Spleen (tissue), 3 donors: ENCODE measurements around the gene RC3H1.

Source experiments
- POLR2A ChIP-seq, 3 donors: fragments of 450-650 bp; IDR thresholded peaks; one replicate each; pipeline ENCODE4 v1.5.1; 2017; ENCODE audit warnings: antibody characterized with exemption in 3 of 3, mild to moderate bottlenecking in 1 of 3
- POLR2AphosphoS5 ChIP-seq, 3 donors: sonication (generic); formaldehyde crosslinking; IDR thresholded peaks; one replicate each; pipeline ENCODE4 v1.5.1; 2017; ENCODE audit warnings: antibody characterized with exemption in 3 of 3

- TF ChIP-seq POLR2AphosphoS5 (IDR thresholded peaks at IDR 0.05) (no peak), POLR2A (IDR thresholded peaks at IDR 0.05) (no peak)
Observed at GRCh38 chr1:173946380-173946921, 75.7 kb downstream of the RC3H1 start.
